LNCaP clone FGC (cell line): Measurements from ENCODE around the gene SAMD4A.

Source experiments
- DNase-seq: peaks from one replicate; pipeline ENCODE4 v3.0.0-alpha.2; 2011; ENCODE audit warnings: low read depth
- H3K4me3 ChIP-seq: 2 replicates; pipeline ENCODE4 v1.5.1; 2011; ENCODE audit warnings: mild to moderate bottlenecking, low read depth, low read length, control low read depth
- CTCF ChIP-seq: IDR thresholded peaks from 2 replicates; pipeline ENCODE4 v1.5.1; 2012; ENCODE audit warnings: mild to moderate bottlenecking; ENCODE audit not compliant: control insufficient read depth, insufficient read depth; ENCODE audit errors: extremely low read depth

The SAMD4A gene

GRCh38 chr14:54660604-54661111 is 93.7 kb downstream of the SAMD4A start:
- TF ChIP-seq CTCF = no peak
- DNase-seq = no peak
- no peak overlapping the region for H3K4me3 ChIP-seq

DNA sequence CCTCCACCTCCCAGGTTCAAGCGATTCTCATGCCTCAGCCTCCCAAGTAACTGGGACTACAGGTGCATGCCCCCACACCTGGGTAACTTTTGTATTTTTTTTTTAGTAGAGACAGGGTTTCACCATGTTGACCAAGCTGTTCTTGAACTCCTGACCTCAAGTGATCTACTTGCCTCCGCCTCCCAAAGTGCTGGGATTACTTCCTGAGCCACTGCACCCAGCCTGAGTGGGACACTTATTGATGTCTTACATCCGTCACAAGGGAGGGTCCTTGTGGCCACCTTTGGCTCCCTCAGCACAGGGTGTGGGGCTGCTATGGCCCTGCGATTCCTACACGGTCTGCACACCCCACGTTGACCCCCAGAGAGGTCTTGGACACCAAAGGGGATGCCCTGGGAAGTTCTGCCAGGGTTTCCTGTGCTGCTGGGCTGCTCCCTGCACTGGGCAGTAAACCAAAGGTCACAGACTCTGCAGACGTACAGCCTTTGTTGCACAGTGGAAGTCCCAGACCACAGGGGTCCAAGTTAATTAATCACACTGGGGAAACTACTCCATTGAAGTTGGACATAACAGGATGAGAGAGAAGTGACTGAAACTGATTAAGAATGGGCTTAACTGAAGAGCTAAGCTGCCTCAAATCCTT is 95.7 kb downstream of the SAMD4A start:
- no peak for TF ChIP-seq CTCF
- no peak for DNase-seq
- H3K4me3 ChIP-seq = no peak overlapping the region

GRCh38 chr14:54664961-54665360 is 98.0 kb downstream of the SAMD4A start:
- DNase-seq = no peak
- no peak overlapping the region for H3K4me3 ChIP-seq
- TF ChIP-seq CTCF = no peak

DNA sequence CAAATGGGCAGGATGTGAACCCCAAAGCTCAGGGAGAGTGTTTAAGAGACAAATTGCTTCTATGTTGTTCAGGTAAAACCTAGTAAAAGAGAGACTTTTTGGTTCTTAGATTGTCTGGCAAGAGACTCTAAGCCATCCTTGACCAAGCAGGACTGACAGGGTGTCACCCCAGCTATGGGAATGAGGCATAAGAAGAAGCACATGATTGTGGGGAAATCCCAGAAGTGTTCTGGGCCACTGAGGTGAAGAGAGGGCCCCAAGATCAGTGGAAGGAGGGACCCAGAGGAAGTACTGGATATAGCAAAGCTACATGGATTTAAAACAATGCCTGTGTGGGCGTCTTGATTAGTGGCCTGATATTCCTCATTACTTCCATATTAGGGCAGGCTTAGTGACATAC is 99.0 kb downstream of the SAMD4A start:
- TF ChIP-seq CTCF = no peak
- H3K4me3 ChIP-seq = no peak overlapping the region
- DNase-seq = no peak

DNA sequence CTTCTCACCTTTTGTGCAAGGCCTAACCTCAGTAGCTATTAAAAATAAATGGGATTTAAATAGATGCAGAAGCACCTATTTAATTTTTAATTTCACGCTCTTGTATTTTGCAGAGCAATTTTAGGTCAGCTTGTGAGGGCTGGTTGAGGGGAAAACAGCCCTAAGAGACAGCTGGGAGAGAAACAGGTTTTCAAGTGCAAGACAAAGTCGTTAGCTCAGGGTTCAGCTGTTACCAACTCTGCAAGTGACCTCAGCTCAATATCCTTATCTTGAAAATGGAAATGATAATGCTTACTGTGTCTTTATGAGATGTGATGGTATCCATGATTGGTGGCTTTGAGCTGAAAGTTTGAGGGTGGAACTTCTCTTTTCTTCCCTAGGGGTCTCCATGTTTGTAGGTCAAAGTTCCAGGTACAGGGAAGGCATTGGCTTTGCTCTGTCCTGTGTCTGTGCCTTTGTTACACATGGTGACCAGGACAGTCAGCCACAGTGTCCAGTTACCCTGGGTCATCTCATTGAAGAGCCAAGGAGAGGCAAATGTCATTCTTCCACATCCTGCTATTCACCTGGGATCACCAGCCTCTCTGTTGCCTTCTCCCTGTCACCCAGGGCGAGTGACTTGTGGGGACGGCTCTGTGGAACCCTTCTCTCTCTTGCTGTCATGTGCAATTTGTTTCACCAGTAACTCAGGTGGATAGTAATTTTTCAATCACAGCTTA is 100.3 kb downstream of the SAMD4A start:
- no peak for TF ChIP-seq CTCF

GRCh38 chr14:54667764-54668163 is 100.8 kb downstream of the SAMD4A start:
- H3K4me3 ChIP-seq = no peak overlapping the region
- DNase-seq = no peak
- TF ChIP-seq CTCF = no peak

More for the DNA sequence above, 100.3 kb downstream of the SAMD4A start:
- no peak overlapping the region for H3K4me3 ChIP-seq
- DNase-seq = no peak
